HG03460 (cell line): Measurements from ENCODE around the gene CXCL6.

Experiments used
- ATAC-seq: cut with Tn5 transposase; IDR thresholded peaks from one replicate; pipeline ENCODE4 v1.9.1; 2021; ENCODE audit not compliant: unreplicated experiment

Gene CXCL6

GRCh38 chr4:73842696-73843095 lies 6.2 kb downstream of the CXCL6 start:
- ATAC-seq, result no peak

GRCh38 chr4:73843369-73843768 lies 6.9 kb downstream of the CXCL6 start:
- no peak for ATAC-seq

- ATAC-seq, result no peak
These were observed 7.9 kb downstream of the CXCL6 start for GRCh38 chr4:73844345-73844744.

GRCh38 chr4:73844806-73845205 lies 8.3 kb downstream of the CXCL6 start:
- ATAC-seq, result no peak

GRCh38 chr4:73847526-73848182 lies 11.2 kb downstream of the CXCL6 start:
- no peak for ATAC-seq

GRCh38 chr4:73848183-73848777 lies 11.8 kb downstream of the CXCL6 start:
- no peak for ATAC-seq

GRCh38 chr4:73850261-73850970 lies 13.9 kb downstream of the CXCL6 start:
- ATAC-seq, result no peak

GRCh38 chr4:73851293-73851692 lies 14.8 kb downstream of the CXCL6 start:
- no peak for ATAC-seq

- no peak for ATAC-seq
These were observed 16.3 kb downstream of the CXCL6 start for GRCh38 chr4:73852771-73853170.

GRCh38 chr4:73853246-73853704 lies 16.8 kb downstream of the CXCL6 start, which contains the start of gene PF4V1:
PF4V1 (plus strand) TSS chr4:73853296; CDS start chr4:73853363, 67 bp downstream.
- ATAC-seq, result no peak

GRCh38 chr4:73853718-73854473 lies 17.4 kb downstream of the CXCL6 start:
- ATAC-seq, result no peak

GRCh38 chr4:73855406-73855805 lies 18.9 kb downstream of the CXCL6 start:
- ATAC-seq, result no peak

GRCh38 chr4:73856518-73856917 lies 20.0 kb downstream of the CXCL6 start:
- ATAC-seq, result no peak

GRCh38 chr4:73859614-73860088 lies 23.2 kb downstream of the CXCL6 start:
- ATAC-seq, result no peak

GRCh38 chr4:73860181-73860580 lies 23.7 kb downstream of the CXCL6 start:
- ATAC-seq, result no peak

- ATAC-seq, result no peak
These were observed 24.4 kb downstream of the CXCL6 start for GRCh38 chr4:73860917-73861316.

- no peak for ATAC-seq
These were observed 25.8 kb downstream of the CXCL6 start for GRCh38 chr4:73862322-73862721.

GRCh38 chr4:73864365-73864764 lies 27.9 kb downstream of the CXCL6 start:
- ATAC-seq, result no peak

GRCh38 chr4:73864961-73865360 lies 28.5 kb downstream of the CXCL6 start:
- no peak for ATAC-seq

- ATAC-seq, result no peak
These were observed 29.1 kb downstream of the CXCL6 start for GRCh38 chr4:73865431-73866096.

- ATAC-seq, result no peak
These were observed 29.8 kb downstream of the CXCL6 start for GRCh38 chr4:73866246-73866645.
